IPS-18c (cell line): ENCODE measurements around the gene MLPH.

ENCODE experiments used
- H3K4me3 ChIP-seq: 2 replicates; pipeline ENCODE4 v1.7.0; 2013; ENCODE audit warnings: low read depth, mild to moderate bottlenecking, low read length, moderate library complexity; ENCODE audit not compliant: insufficient read depth
- H3K9me3 ChIP-seq: one replicate; pipeline ENCODE4 v1.6.1; 2013; ENCODE audit warnings: mild to moderate bottlenecking, low read length, moderate library complexity; ENCODE audit not compliant: control insufficient read depth, insufficient read depth

MLPH gene

GRCh38 chr2:237525559-237526157 lies 38.6 kb downstream of the MLPH start:
- no peaks in the 10 kb centered on the region for H3K9me3 ChIP-seq
- no peak overlapping the region for H3K4me3 ChIP-seq

DNA sequence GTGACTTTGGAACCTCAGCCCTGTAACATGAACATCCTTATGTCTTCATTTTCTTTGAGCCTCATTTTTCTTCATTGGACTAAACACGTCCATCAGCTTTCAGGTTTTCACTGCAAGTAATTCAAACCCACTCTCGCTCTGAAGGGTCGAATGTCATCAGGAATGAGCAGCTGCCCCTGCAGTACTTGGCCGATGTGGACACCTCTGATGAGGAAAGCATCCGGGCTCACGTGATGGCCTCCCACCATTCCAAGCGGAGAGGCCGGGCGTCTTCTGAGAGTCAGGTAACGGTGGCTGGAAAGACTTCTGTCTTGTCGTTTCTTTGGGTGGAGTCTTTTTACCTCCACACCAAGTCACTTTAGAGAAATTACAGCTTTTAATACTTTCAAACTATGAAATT lies 40.2 kb downstream of the MLPH start:
- H3K9me3 ChIP-seq: no peaks in the 10 kb centered on the region
- no peak overlapping the region for H3K4me3 ChIP-seq

DNA sequence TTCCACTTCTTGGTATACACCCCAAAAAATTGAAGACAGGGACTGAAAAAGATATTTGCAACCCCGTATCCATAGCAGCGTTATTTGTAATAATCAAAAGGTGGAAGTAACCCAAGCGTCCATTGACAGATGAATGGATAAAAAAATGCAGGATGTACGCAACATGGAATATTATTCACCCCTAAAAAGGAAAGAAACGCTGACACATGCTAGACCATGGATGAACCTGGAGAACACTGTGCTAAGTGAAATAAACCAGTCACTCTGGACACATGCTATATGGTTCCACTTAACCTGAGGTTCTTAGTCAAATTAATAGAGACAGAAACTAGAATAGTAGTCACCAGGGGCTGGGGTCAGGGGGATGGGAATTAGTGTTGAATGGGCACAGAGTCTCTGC lies 40.7 kb downstream of the MLPH start:
- no peak overlapping the region for H3K4me3 ChIP-seq

GRCh38 chr2:237529452-237530402 lies 42.7 kb downstream of the MLPH start:
- H3K4me3 ChIP-seq: no peak overlapping the region
- no peaks in the 10 kb centered on the region for H3K9me3 ChIP-seq

More for the DNA sequence above, 40.7 kb downstream of the MLPH start:
- no peaks in the 10 kb centered on the region for H3K9me3 ChIP-seq

DNA sequence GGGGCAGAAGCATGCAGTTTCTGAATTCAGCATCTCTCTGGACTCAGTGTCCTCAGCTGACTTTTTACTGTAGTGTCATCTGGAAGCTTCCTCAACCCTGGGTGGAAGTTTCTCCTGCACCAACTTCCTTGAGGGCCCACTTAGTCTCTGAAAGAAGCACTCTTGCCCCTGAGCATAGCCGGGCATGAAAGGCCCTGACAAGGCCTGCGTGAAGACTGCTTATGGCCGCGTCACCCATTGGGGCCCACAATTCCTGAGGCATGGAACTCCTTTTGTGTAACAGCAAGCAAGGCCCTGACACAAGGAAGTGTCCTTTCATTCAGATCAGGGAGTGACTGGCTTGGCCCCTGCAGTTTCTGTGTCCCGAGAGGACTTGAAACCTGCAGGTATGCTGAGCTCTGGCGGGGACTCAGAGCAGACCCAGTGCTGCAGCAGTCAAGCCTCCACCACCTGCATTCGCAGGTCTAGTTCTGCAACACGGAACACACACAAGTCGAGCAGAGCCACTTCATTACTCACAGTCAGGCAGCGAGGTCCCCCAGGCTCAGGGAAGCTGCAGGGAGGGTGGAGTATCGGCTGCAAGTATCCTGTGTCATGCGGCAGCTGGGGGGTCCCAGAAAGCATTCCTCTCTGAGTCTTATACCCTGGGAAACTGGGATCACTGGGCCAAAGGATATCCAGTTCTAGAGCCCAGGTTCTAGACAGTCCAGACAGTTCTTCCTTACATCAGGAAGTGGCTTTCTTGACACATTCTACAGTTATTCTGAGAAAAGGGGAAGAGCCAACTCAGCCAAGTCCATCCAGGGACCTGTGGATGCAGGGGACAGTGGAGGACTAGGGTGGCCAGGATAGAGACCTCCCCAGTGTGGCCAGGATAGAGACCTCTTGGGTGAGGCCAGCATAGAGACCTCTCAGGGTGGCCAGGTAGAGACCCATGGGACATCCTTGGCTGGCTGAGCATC lies 43.7 kb downstream of the MLPH start:
- no peaks in the 10 kb centered on the region for H3K9me3 ChIP-seq
- H3K4me3 ChIP-seq: no peak overlapping the region

DNA sequence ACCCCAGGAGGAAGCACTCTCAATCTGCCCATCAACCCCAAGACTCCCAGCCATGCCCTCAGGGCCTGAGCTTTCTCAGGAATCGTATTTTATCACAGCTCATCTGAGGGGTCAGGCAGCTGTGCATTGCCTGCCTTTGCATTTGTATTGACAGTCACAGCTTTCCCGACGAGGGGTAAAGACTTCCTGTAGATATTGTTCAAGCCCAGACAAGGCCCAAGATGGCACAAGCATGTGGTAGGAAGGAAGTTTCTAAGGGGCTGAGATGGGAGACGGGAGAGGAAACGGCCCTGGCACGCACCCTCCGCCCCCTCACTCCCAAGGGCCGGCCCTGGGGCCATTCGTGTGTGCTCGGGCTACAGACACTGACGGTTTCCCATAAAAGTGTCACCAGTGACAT lies 45.1 kb downstream of the MLPH start:
- Histone ChIP-seq H3K9me3 (no peaks in the 10 kb centered on the region), H3K4me3 (no peak overlapping the region)

GRCh38 chr2:237533668-237534161 lies 46.7 kb downstream of the MLPH start:
- Histone ChIP-seq H3K4me3 (no peak overlapping the region), H3K9me3 (no peaks in the 10 kb centered on the region)

- Histone ChIP-seq H3K9me3 (no peaks in the 10 kb centered on the region), H3K4me3 (no peak overlapping the region)
Measured at GRCh38 chr2:237534380-237534779, 47.3 kb downstream of the MLPH start.

GRCh38 chr2:237535385-237536082 lies 48.5 kb downstream of the MLPH start:
- Histone ChIP-seq H3K9me3 (no peaks in the 10 kb centered on the region), H3K4me3 (no peak overlapping the region)

DNA sequence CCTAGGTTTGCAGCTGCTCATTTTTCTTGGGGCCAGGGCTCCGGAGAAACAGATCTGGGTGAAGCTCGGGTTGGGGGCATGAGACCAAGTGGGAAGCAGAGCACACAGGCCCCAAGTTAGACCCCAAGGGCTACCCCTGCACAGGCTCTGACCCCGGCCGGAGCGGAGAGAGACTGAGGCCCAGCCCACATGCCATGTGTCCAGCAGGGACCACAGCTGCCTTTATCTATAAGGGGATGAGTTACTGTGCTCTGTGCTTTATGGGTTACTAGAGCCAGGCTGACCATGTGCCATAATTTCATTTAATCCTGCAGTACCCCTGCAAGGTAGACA lies 49.0 kb downstream of the MLPH start:
- H3K9me3 ChIP-seq: no peaks in the 10 kb centered on the region

GRCh38 chr2:237536617-237537016 lies 49.6 kb downstream of the MLPH start:
- Histone ChIP-seq H3K4me3 (no peak overlapping the region), H3K9me3 (no peaks in the 10 kb centered on the region)

More for the DNA sequence above, 49.0 kb downstream of the MLPH start:
- H3K4me3 ChIP-seq: no peak overlapping the region

DNA sequence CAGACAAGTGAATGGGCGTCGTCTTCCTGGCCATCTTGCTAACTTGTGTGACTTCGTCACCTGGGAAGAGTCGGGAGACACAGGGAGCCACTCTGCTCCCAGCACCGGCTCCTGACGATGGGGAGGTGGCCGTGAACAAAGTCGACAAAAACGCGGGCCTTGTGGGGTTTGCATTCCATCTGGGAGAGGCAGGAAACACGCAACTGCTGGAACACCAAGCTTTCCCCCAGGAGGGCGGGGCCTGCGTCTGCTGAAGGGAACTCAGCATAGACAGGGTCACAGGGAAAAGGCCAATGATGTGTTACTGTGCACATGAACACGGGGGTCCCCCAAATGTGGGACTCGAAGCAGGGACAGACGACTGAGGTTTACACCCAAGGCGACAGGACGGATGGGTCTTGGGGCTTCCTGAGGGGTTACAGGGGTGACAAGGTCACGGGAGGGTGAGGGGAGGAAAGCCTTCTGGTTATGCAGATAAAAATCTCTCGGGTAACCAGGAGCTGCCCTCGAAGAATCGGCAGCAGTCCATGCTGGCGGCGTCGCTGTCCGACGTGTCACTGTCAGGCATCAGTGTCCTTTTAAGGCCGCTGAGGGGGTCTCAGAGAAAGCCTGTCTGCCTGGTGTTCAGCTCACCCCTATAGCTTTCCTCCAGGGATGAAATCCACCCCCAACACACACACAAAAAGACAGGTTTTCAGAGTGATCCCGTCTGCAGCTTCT lies 51.1 kb downstream of the MLPH start:
- Histone ChIP-seq H3K4me3 (no peak overlapping the region), H3K9me3 (peaks cover 5% of the 10 kb centered on the region)

DNA sequence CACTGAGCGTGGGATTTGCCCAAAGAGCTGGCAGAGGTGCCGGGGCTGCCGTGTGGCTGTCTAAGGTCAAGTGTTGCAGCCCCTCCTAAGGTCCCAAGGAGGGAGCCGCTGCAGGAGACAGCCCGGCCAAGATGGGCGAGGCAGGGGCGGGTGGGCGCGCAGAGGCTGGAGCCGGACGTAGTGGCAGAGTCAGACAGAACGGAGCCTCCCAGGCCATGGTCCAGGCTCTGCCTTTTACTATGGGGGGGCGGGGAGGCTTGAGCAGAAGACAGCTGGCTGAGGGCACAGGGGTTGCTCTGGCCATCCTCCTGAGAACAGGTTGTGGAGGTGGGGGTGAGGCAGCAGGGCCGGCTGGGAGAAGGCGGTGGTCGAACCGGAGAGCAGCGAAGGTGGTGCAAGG lies 51.9 kb downstream of the MLPH start:
- H3K4me3 ChIP-seq: no peak overlapping the region
- H3K9me3 ChIP-seq: peaks cover 5% of the 10 kb centered on the region

- Histone ChIP-seq H3K9me3 (peaks cover 5% of the 10 kb centered on the region), H3K4me3 (no peak overlapping the region)
Measured at GRCh38 chr2:237539681-237540080, 52.6 kb downstream of the MLPH start.

DNA sequence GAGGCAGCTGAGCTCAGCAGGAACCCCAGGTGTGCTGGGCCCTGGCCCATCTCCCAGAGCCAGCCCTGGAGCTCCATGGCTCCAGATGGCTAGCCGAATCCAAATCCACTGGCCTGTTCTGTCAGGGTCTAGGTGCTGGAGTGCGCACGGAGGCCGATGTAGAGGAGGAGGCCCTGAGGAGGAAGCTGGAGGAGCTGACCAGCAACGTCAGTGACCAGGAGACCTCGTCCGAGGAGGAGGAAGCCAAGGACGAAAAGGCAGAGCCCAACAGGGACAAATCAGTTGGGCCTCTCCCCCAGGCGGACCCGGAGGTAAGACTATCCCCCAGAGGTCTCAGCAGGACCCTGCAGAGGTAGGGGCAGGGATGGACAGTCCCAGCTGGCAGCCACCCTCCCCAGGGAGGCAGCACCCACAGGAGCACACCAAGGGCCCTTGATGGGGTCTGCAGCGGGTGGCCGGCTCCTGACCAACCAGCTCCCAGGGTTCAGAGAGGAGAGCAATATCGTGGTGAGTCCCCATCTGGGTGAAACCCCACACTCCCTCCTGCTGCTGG lies 53.2 kb downstream of the MLPH start:
- Histone ChIP-seq H3K9me3 (peaks cover 5% of the 10 kb centered on the region), H3K4me3 (no peak overlapping the region)

GRCh38 chr2:237540823-237541222 lies 53.8 kb downstream of the MLPH start:
- no peak overlapping the region for H3K4me3 ChIP-seq
- H3K9me3 ChIP-seq: peaks cover 5% of the 10 kb centered on the region
